OCI-LY7 (cell line): ENCODE measurements around the gene ZNF648. TPM values are rescaled to one million over a fixed set of nuclear protein-coding genes. Genes with fewer than 3 reads are reported as not detected.
A peak's percentile ranks its signal among the peaks of the same experiment; 100 is the strongest.

Experiments
- BruUV-seq: library from RNA; stranded (reverse); fragments of 400-500 nt; replicated peaks from 2 replicates; lab custom pipeline; 2021; lab: Mats Ljungman, UMichigan
- CTCF ChIA-PET: fragments of 300-600 bp; sonication (Branson Sonifier 250); formaldehyde crosslinking; loops from one replicate; lab custom pipeline; 2022; ENCODE audit warnings: antibody characterized with exemption; ENCODE audit not compliant: unreplicated experiment; lab: Charles Lee
- POLR2A ChIA-PET: fragments of 300-600 bp; sonication (Branson Sonifier 250); formaldehyde crosslinking; loops from one replicate; lab custom pipeline; 2022; ENCODE audit warnings: antibody characterized with exemption; lab: Charles Lee
- DNase-seq: peaks from one replicate; pipeline ENCODE4 v3.0.0-alpha.2; 2015; ENCODE audit warnings: low spot score
- H2AFZ ChIP-seq: fragments of 200-600 bp; sonication (generic), shearing (Covaris generic); 2 replicates; pipeline ENCODE4 v1.6.1; 2014; ENCODE audit warnings: mild to moderate bottlenecking, antibody characterized with exemption, low read length, moderate library complexity
- H3K27ac ChIP-seq: fragments of 200-600 bp; sonication (generic); 2 replicates; pipeline ENCODE4 v1.5.1; 2014; ENCODE audit warnings: mixed run types, low read depth, mild to moderate bottlenecking, moderate library complexity, low read length, inconsistent platforms; ENCODE audit not compliant: poor library complexity, severe bottlenecking
- H3K36me3 ChIP-seq: fragments of 200-600 bp; sonication (generic); 2 replicates; pipeline ENCODE4 v1.6.1; 2014; ENCODE audit warnings: mild to moderate bottlenecking, antibody characterized with exemption, low read length, moderate library complexity, mixed read lengths; ENCODE audit not compliant: insufficient read depth
- H3K4me1 ChIP-seq: fragments of 200-600 bp; sonication (generic); 2 replicates; pipeline ENCODE4 v1.5.1; 2014; ENCODE audit warnings: mild to moderate bottlenecking, low read length; ENCODE audit not compliant: insufficient read depth, poor library complexity, severe bottlenecking
- H3K4me2 ChIP-seq: fragments of 200-600 bp; sonication (generic); 2 replicates; pipeline ENCODE4 v1.6.1; 2014; ENCODE audit warnings: mild to moderate bottlenecking, low read length
- H3K4me3 ChIP-seq: fragments of 200-600 bp; sonication (generic); 2 replicates; pipeline ENCODE4 v1.5.1; 2014; ENCODE audit warnings: mild to moderate bottlenecking, low read depth, low read length; ENCODE audit not compliant: poor library complexity, severe bottlenecking
- H3K79me2 ChIP-seq: fragments of 200-600 bp; sonication (generic); 2 replicates; pipeline ENCODE4 v1.6.1; 2016; ENCODE audit warnings: low read depth, mild to moderate bottlenecking, low read length, moderate library complexity, mixed read lengths; ENCODE audit not compliant: insufficient read depth
- H3K9me2 ChIP-seq: fragments of 200-600 bp; sonication (generic); 2 replicates; pipeline ENCODE4 v1.6.1; 2016; ENCODE audit warnings: mild to moderate bottlenecking, low read length, mixed read lengths; ENCODE audit not compliant: insufficient read depth
- H3K9me3 ChIP-seq: fragments of 200-600 bp; sonication (generic); 2 replicates; pipeline ENCODE4 v1.6.1; 2014; ENCODE audit warnings: mild to moderate bottlenecking, mixed run types, low read length, mixed read lengths
- H4K20me1 ChIP-seq: fragments of 200-600 bp; sonication (generic); 2 replicates; pipeline ENCODE4 v1.6.1; 2014; ENCODE audit warnings: mild to moderate bottlenecking, antibody characterized with exemption, low read length, moderate library complexity, mixed read lengths; ENCODE audit not compliant: insufficient read depth
- CTCF ChIP-seq: fragments of 200-600 bp; sonication (generic); conservative IDR thresholded peaks from 2 replicates; pipeline ENCODE4 v1.5.1; 2014; ENCODE audit warnings: mild to moderate bottlenecking, antibody characterized with exemption, low read length, moderate library complexity, mixed read lengths
- EZH2phosphoT487 ChIP-seq: fragments of 200-600 bp; sonication (generic); IDR thresholded peaks from 2 replicates; pipeline ENCODE4 v1.6.1; 2018; ENCODE audit warnings: low read depth, borderline replicate concordance, mild to moderate bottlenecking, mixed run types, antibody characterized with exemption, low read length, moderate library complexity, mixed read lengths
- intact Hi-C: fragments of 100-400 bp; cut with micrococcal nuclease; formaldehyde crosslinking; loops from one replicate; pipeline ENCODE4 v1.10.0; 2022; ENCODE audit not compliant: unreplicated experiment
- total RNA-seq, 2 experiments: library from RNA; depleted of rRNA in 1 of 2; stranded (reverse); fragments of >200 nt in 1 of 2; shearing (Covaris generic) in 1 of 2; gene quantifications; 2 replicates each; pipeline ENCODE4 v1.2.3, GENCODE V29; 2014 to 2022

The ZNF648 gene
- total RNA-seq, 2 experiments from 2014 or later = not detected

GRCh38 chr1:182069028-182069466, 7.5 kb upstream of the ZNF648 start:
- peak; percentile 13 for DNase-seq
- H2AFZ ChIP-seq = no peak overlapping the region
- ChIA-PET CTCF (interaction anchor here (0.7 kb wide), 1 partner anchor 9 kb away, joined by 3 read pairs; no protein-coding TSS in a partner anchor), POLR2A (no interaction called here)
- intact Hi-C loops = no loop called here
- no peaks in the 10 kb centered on the region for H3K9me3 ChIP-seq
- no peaks in the 10 kb centered on the region for H3K9me2 ChIP-seq
- TF ChIP-seq CTCF = peak; percentile 65
- TF ChIP-seq EZH2phosphoT487 = no peak
- H4K20me1 ChIP-seq = no peaks in the 10 kb centered on the region
- no peaks in the 10 kb centered on the region for H3K4me1 ChIP-seq
- no peak overlapping the region for H3K27ac ChIP-seq
- H3K36me3 ChIP-seq = no peaks in the 10 kb centered on the region
- H3K4me3 ChIP-seq = no peak overlapping the region
- no TSS peak for BruUV-seq
- H3K79me2 ChIP-seq = no peaks in the 10 kb centered on the region
- H3K4me2 ChIP-seq = no peak overlapping the region

- Histone ChIP-seq H3K27ac (no peak overlapping the region), H3K79me2 (no peaks in the 10 kb centered on the region), H3K36me3 (no peaks in the 10 kb centered on the region), H3K4me1 (no peaks in the 10 kb centered on the region), H3K9me3 (no peaks in the 10 kb centered on the region), H3K4me3 (no peak overlapping the region), H2AFZ (no peak overlapping the region), H4K20me1 (no peaks in the 10 kb centered on the region), H3K4me2 (no peak overlapping the region), H3K9me2 (no peaks in the 10 kb centered on the region)
- no TSS peak for BruUV-seq
- intact Hi-C loops = no loop called here
- TF ChIP-seq EZH2phosphoT487 (no peak), CTCF (no peak)
- ChIA-PET POLR2A (no interaction called here), CTCF (no interaction called here)
- no peak for DNase-seq
Observed at GRCh38 chr1:182066934-182067333, 5.4 kb upstream of the ZNF648 start.

GRCh38 chr1:182065126-182065845, 3.8 kb upstream of the ZNF648 start:
- Histone ChIP-seq H4K20me1 (no peaks in the 10 kb centered on the region), H3K4me1 (no peaks in the 10 kb centered on the region), H3K79me2 (no peaks in the 10 kb centered on the region), H3K4me2 (no peak overlapping the region), H3K27ac (no peak overlapping the region), H3K36me3 (no peaks in the 10 kb centered on the region), H3K9me3 (no peaks in the 10 kb centered on the region), H3K4me3 (no peak overlapping the region), H3K9me2 (no peaks in the 10 kb centered on the region), H2AFZ (no peak overlapping the region)
- TF ChIP-seq EZH2phosphoT487 (no peak), CTCF (no peak)
- BruUV-seq = no TSS peak
- intact Hi-C loops = no loop called here
- DNase-seq = no peak
- ChIA-PET POLR2A (no interaction called here), CTCF (no interaction called here)
